ENCODE results near the gene DIAPH2.

DNA sequence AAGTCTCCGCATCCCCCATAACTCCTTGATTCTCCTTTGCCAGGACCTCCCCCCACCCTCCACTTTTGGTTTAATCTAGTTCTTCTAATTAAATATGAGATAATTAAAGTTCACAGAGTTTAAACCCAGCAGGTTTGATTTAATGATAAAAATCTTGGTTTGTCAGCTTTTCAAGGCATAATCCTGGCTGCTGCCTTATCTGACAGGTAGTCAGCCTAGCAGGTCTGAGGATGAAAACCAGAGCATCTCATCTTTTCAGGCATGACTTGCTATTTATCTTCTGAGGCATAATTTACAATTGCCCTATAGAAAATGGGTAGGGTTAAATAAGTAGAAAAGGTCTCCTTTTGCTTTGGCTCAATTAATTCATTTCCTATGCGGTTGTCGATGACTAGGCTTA lies 790.3 kb downstream of the DIAPH2 start:
- no peak for TF ChIP-seq EZH2 (optimal IDR thresholded peaks at IDR 0.05; ENCODE audit: low read depth, low read length)
- TF ChIP-seq, protein P1, sequence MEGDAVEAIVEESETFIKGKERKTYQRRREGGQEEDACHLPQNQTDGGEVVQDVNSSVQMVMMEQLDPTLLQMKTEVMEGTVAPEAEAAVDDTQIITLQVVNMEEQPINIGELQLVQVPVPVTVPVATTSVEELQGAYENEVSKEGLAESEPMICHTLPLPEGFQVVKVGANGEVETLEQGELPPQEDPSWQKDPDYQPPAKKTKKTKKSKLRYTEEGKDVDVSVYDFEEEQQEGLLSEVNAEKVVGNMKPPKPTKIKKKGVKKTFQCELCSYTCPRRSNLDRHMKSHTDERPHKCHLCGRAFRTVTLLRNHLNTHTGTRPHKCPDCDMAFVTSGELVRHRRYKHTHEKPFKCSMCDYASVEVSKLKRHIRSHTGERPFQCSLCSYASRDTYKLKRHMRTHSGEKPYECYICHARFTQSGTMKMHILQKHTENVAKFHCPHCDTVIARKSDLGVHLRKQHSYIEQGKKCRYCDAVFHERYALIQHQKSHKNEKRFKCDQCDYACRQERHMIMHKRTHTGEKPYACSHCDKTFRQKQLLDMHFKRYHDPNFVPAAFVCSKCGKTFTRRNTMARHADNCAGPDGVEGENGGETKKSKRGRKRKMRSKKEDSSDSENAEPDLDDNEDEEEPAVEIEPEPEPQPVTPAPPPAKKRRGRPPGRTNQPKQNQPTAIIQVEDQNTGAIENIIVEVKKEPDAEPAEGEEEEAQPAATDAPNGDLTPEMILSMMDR (IDR thresholded peaks at IDR 0.05; ENCODE audit: low read length), result no peak
